ENCODE data around the gene TAF4. TPM values are rescaled to one million over a fixed set of nuclear protein-coding genes. Genes with fewer than 3 reads are reported as not detected.
"Not testable (repeated sequence)": the region's sequence is repeated elsewhere in the genome, so short reads cannot be mapped to it uniquely, and the experiment has no call there.

The TAF4 gene
- polyA plus RNA-seq, 1 donor from 2014 or later, result 3.4 TPM

DNA sequence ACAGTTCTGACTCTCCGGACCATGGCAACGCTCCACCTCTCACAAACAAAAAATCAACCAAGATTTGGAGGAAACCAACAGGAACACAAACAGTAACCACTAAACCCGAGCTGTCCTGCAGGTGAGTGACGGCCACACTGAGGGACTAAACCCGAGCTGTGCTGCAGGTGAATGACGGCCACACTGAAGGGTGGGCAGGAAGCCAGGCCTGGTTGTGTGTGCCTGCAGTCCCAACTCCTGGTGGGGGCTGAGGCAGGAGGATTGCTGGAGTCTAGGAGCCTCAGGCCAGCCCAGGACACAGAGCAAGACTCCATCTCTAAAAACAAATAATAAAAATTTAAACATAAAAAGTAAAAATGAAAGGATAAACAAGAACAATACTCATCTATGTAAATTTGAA, 80.6 kb downstream of the TAF4 start:
- Mint-ChIP-seq H3K27me3 (no peaks in the 10 kb centered on the region), H3K27ac (peak overlapping the region in 1 of 3 donors; percentile 67), H3K9me3 (peaks cover 0 to 2% (median 0%) of the 10 kb centered on the region in 3 donors), H3K36me3 (peaks cover 8% of the 10 kb centered on the region), H3K4me1 (peaks cover 4 to 9% (median 5%) of the 10 kb centered on the region in 3 donors), H3K4me3 (no peak overlapping the region)

DNA sequence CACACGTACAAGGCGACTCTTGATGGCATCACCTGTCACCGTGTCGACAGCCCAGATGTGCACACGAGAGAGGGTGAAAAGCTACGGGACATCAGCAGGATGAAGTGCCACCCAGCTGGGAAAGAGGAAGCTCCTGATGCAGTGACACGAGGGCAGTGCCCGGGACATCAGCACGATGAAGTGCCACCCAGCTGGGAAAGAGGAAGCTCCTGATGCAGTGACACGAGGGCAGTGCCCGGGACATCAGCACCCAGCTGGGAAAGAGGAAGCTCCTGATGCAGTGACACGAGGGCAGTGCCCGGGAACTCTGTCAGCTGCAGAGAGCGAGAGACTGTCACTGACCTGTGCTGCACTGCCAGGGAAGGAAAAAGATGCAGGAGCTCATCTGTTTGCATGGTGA, 81.2 kb downstream of the TAF4 start:
- not testable (repeated sequence) for H3K4me1 Mint-ChIP-seq, H3K4me3 Mint-ChIP-seq, H3K9me3 Mint-ChIP-seq, H3K36me3 Mint-ChIP-seq, H3K27me3 Mint-ChIP-seq
- H3K27ac Mint-ChIP-seq, result peak overlapping the region in 1 of 3 donors; percentile 33

DNA sequence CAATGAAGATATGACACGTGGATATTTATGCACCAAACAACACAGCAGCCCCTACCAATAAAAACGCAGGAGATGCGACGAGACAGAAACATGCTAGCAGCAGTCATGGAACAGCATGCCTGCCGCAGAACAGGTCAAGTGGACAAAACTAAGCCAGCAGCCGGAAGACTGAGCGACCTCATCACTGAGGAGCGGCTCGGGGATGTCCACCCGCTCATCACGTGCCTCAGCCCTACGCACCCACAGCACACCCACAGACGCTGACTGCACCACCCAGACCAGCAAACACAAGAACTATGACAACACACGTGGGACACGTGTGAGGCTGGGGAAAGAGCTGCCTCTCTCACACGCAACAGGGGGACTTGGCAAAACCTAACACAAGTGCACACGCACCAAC, 81.7 kb downstream of the TAF4 start:
- peak overlapping the region in 1 of 3 donors; percentile 33 for H3K27ac Mint-ChIP-seq
- peaks cover 0 to 2% (median 0%) of the 10 kb centered on the region in 3 donors for H3K9me3 Mint-ChIP-seq
- peaks cover 3% of the 10 kb centered on the region for H3K36me3 Mint-ChIP-seq
- H3K27me3 Mint-ChIP-seq, result no peaks in the 10 kb centered on the region
- H3K4me3 Mint-ChIP-seq, result no peak overlapping the region
- H3K4me1 Mint-ChIP-seq, result peaks cover 4 to 9% (median 5%) of the 10 kb centered on the region in 3 donors

DNA sequence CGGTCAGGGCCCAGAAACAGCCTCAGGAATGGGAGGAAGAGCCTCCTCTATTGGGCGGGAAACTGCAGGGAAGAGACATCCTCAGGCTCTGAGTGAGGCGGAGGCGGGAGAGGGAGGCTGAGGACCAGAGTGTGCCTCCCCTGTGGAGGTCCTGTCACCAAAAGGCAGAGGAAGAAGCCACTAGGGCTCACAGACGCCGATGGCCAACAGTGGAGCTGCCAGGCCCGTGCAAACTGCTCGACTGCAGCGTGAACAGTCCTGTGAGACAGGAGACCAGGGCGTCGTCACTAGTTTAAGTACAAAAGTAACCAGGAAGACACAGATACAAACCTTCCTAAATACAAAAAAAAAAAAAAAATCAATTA, 82.7 kb downstream of the TAF4 start:
- Mint-ChIP-seq H3K4me1 (peaks cover 4 to 9% (median 5%) of the 10 kb centered on the region in 3 donors), H3K36me3 (peaks cover 3% of the 10 kb centered on the region), H3K27me3 (no peaks in the 10 kb centered on the region), H3K9me3 (peaks cover 0 to 2% (median 0%) of the 10 kb centered on the region in 3 donors), H3K27ac (peak overlapping the region in 1 of 3 donors; percentile 81), H3K4me3 (no peak overlapping the region)

DNA sequence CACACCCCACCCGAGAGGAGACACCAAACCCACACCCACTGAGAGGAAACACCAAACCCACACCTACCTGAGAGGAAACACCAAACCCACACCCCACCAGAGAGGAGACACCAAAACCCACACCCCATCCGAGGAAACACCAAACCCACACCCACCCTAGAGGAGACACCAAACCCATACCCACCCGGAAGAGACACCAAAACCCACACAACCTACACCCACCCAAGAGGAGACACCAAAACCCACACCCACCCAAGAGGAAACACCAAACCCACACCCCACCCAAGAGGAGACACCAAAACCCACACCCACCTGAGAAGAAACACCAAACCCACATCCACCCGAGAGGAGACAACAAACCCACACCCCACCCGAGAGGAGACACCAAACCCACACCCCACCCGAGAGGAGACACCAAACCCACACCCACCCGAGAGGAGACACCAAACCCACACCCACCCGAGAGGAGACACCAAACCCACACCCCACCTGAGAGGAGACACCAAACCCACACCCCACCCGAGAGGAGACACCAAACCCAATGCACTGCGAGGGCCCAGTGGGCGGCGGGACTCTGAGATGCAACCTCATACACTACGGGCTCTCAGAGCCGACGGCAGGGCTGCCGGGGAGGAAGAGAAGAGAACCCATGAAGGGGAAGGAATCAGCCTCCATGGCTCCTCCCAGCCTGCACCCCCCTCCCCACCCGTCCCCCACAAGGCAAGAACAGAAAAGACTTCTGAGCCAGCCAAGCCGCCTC, 83.3 kb downstream of the TAF4 start:
- Mint-ChIP-seq H3K4me3 (peak overlapping the region in 1 of 4 donors; percentile 47), H3K27ac (peak overlapping the region in 1 of 3 donors; percentile 73), H3K36me3 (peaks cover 3% of the 10 kb centered on the region), H3K4me1 (peaks cover 4 to 9% (median 5%) of the 10 kb centered on the region in 3 donors), H3K9me3 (peaks cover 0 to 2% (median 0%) of the 10 kb centered on the region in 3 donors), H3K27me3 (no peaks in the 10 kb centered on the region)

DNA sequence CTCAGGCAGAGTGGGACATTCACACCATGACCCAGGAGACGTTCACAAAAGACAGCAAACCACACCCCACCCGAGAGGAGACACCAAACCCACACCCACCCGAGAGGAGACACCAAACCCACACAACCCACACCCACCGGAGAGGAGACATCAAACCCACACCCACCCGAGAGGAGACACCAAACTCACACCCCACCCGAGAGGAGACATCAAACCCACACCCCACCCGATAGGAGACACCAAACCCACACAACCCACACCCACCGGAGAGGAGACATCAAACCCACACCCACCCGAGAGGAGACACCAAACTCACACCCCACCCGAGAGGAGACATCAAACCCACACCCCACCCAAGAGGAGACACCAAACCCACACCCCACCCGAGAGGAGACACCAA, 84.0 kb downstream of the TAF4 start:
- Mint-ChIP-seq H3K4me3 (peak overlapping the region in 1 of 4 donors; percentile 85), H3K27ac (peak overlapping the region in 1 of 3 donors; percentile 73)
- H3K36me3 Mint-ChIP-seq, H3K9me3 Mint-ChIP-seq, H3K27me3 Mint-ChIP-seq, H3K4me1 Mint-ChIP-seq: not testable (repeated sequence)

DNA sequence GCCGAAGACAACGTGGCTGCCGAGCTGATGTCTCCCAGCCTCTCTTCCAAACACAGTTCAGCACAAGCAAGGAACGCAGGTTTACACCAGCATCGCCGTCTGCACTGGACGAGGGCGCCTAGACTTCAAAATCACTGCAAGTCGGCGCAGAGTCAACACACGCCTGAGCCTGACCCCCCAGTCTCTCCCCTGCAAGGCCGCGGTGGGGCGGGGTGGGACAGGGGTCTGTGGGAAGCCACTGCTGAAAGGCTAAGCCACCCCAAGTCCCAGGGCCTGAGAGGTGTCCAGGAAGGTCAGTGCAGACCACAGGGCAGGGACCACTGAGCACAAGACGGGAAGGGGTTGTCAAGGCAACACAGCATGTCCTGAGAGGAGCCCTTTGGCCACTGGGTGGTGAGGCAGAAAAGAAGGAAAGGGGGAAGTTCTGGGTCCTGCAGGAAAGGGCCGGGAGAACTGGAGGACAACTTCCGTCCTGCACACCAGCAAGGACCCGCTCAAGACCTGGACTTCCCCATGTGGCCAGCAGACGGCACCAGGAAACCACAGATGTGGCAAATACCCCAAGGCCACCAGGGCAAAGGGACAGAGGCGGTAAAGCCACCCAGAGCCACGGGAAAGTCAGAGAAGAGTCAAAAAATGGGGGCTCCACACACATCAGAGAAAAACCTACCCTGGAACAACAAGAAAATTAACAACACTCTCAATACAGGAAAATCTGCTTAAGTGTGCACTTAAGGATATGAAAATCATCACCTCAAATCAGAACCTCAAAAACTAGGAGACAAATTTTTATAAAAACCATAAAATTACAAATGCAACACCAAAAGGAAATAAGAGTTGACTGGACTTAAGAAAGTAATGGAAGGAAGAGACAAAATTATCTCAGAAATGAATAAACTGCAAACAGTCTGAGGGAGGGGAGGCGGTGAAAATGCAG, 84.8 kb downstream of the TAF4 start:
- Mint-ChIP-seq H3K4me1 (peaks cover 4 to 9% (median 5%) of the 10 kb centered on the region in 3 donors), H3K27ac (no peak overlapping the region), H3K27me3 (no peaks in the 10 kb centered on the region), H3K36me3 (peaks cover 2% of the 10 kb centered on the region), H3K4me3 (peak overlapping the region in 2 of 4 donors; percentile 78 to 85), H3K9me3 (no peaks in the 10 kb centered on the region)

DNA sequence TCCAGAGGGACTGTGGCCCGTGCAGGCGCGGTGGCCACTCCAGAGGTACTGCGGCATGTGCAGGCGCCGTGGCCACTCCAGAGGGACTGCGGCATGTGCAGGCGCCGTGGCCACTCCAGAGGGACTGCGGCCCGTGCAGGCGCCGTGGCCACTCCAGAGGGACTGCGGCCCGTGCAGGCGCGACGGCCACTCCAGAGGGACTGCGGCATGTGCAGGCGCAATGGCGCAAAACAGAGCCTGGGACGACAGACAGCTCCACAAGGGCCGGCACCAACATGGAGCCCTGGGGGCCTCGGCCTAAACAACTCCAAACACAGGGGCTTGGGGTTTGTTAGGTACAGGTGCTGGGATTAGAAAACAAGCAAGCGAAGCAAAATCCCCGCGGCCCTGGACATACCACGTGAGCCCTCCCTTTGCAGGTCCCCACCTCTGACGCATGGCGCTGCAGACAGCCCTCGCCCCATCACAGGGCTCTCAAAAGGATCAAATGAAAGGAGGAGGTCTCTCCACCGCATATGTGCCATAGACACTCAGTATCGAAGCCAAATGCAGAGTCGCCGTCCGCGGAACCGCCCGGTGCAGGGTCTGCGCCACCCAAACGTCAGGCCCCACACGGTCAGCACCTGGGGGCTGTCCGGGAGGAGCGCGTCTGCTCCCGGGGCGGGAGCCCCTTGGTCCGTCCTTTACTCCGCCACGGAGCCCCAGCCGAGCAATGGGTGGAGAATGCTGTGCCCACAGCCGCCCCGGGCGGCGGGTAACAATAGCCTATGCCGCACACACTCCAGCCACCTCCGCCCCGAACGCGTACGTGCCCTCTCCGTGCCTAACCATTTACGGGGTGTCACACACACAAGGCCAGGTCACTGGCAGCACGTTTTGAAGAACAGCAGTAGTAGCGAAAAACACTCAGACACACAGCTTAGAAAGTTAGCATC, 85.7 kb downstream of the TAF4 start:
- Mint-ChIP-seq H3K27me3 (no peaks in the 10 kb centered on the region), H3K27ac (no peak overlapping the region), H3K9me3 (no peaks in the 10 kb centered on the region), H3K4me3 (no peak overlapping the region), H3K36me3 (peaks cover 2% of the 10 kb centered on the region), H3K4me1 (peaks cover 4 to 9% (median 5%) of the 10 kb centered on the region in 3 donors)

DNA sequence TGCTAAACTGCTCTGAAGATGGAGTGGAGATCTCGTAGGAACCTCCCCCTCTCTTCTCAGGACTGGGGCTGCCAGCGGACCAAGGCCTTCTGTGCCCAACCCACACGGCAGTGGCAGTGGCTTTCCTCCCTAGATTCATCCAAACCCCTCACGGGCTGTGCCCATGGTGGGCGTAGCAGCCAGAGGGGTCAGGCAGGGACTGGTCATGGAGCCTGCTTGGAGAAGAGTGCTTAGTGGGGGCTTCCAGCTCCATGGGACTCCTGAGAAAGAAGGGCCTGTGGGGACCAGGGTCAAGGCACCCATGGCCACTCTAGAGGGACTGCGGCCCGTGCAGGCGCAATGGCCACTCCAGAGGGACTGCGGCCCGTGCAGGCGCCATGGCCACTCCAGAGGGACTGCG, 86.6 kb downstream of the TAF4 start:
- H3K27me3 Mint-ChIP-seq, result no peaks in the 10 kb centered on the region
- H3K4me1 Mint-ChIP-seq, result peaks cover 4 to 7% (median 5%) of the 10 kb centered on the region in 3 donors
- H3K4me3 Mint-ChIP-seq, result no peak overlapping the region
- no peaks in the 10 kb centered on the region for H3K9me3 Mint-ChIP-seq
- H3K36me3 Mint-ChIP-seq, result peaks cover 2% of the 10 kb centered on the region
- H3K27ac Mint-ChIP-seq, result no peak overlapping the region

DNA sequence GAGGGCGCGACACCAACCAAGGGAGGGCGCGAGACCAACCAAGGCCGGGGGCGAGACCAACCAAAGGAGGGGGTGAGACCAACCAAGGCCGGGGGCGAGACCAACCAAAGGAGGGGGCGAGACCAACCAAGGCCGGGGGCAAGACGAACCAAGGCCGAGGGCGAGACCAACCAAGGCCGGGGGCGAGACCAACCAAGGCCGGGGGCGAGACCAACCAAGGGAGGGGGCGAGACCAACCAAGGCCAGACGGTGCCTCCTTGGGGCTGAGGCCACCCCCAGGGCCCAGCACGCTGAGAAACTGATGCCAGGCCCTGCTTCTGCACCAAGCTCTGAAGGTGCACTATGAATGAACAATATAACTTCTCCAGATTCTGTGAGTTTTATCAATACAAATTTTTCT, 87.2 kb downstream of the TAF4 start:
- no peak overlapping the region for H3K27ac Mint-ChIP-seq
- peaks cover 4% of the 10 kb centered on the region for H3K36me3 Mint-ChIP-seq
- H3K27me3 Mint-ChIP-seq, result no peaks in the 10 kb centered on the region
- H3K4me1 Mint-ChIP-seq, result peaks cover 0 to 7% (median 5%) of the 10 kb centered on the region in 3 donors
- no peaks in the 10 kb centered on the region for H3K9me3 Mint-ChIP-seq
- H3K4me3 Mint-ChIP-seq, result no peak overlapping the region

DNA sequence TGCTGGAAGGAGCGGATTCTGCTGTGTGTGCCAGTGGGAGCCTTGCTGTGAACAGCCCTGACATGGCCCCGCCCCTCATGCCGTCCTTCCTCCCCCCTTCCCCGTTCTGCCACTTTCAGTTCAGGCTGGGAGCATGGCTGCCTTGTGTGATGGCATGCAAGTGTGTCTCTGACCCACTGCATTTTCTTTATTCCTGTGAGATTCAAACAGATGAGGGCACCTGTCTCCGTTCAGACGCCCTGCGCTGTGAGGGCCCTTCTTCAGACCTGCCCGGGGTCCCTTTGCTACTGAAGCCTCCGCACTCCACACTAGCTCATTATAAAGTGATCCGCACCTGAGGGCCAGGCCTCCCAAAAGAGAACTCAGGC, 88.3 kb downstream of the TAF4 start:
- no peaks in the 10 kb centered on the region for H3K27me3 Mint-ChIP-seq
- H3K27ac Mint-ChIP-seq, result no peak overlapping the region
- peaks cover 5% of the 10 kb centered on the region for H3K36me3 Mint-ChIP-seq
- H3K4me3 Mint-ChIP-seq, result no peak overlapping the region
- H3K4me1 Mint-ChIP-seq, result peaks cover 0 to 7% (median 5%) of the 10 kb centered on the region in 3 donors
- H3K9me3 Mint-ChIP-seq, result no peaks in the 10 kb centered on the region

DNA sequence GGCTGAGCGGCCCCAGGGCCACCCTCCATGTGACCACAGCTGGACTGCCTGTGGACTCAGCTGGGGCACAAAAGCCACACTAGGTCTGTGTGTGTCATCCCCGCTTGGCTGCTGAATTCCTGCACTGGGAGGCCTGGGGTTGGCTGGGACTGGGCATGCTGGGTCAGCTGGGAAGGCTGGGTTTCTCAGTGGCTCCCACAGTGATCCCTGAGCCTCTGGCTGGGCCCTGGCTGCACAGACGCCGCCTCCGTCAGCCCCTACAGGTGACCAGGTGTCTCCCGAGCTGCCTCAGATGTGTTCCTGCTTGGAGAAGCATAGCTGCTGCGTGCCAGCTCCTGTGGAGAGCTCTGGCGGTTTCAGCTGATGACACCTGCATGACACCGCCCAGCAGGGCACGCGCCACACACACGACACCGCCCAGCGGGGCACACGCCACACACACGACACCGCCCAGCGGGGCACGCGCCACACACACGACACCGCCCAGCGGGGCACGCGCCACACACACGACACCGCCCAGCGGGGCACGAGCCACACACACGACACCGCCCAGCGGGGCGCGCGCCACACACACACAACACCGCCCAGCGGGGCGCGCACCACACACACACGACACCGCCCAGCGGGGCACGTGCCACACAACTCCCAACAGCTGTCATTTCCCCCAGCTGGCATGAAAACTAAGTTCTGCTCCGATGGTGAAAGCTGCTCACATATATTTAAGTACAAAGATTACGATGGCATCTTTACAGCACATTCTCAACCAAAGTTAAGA, 88.8 kb downstream of the TAF4 start:
- Mint-ChIP-seq H3K27ac (no peak overlapping the region), H3K4me3 (no peak overlapping the region), H3K27me3 (no peaks in the 10 kb centered on the region), H3K9me3 (no peaks in the 10 kb centered on the region), H3K36me3 (peaks cover 7% of the 10 kb centered on the region), H3K4me1 (peaks cover 0 to 5% (median 4%) of the 10 kb centered on the region in 3 donors)

DNA sequence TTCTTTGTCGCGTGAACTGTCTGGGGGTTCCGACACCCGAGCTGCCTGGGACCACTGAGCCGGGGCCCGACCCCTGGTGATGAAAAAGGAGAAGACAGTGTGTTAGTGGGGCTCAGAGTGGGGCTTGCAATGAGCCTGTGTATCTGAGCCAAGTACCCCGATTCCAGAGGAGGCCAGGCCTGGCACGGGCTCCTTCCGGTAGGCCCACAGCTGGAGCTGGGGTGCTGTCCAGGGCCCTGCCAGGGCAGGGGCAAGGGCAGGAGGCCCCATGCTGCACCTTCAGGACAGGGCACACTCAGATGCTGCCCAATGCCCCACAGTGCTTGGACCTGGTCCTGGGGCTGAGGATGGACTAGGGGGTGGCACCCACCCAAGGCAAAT, 89.4 kb downstream of the TAF4 start:
- H3K27ac Mint-ChIP-seq, result no peak overlapping the region
- H3K9me3 Mint-ChIP-seq, result no peaks in the 10 kb centered on the region
- no peak overlapping the region for H3K4me3 Mint-ChIP-seq
- H3K36me3 Mint-ChIP-seq, result peaks cover 7% of the 10 kb centered on the region
- no peaks in the 10 kb centered on the region for H3K27me3 Mint-ChIP-seq
- peaks cover 0 to 3% (median 2%) of the 10 kb centered on the region in 3 donors for H3K4me1 Mint-ChIP-seq
